Measurements from ENCODE around the gene SPTBN4.

GRCh38 chr19:40599902-40600569 is 133.2 kb downstream of the SPTBN4 start:
- no peak for TF ChIP-seq CTCF (IDR thresholded peaks at IDR 0.05; ENCODE audit: low read length)
- TF ChIP-seq EZH2 (optimal IDR thresholded peaks at IDR 0.05; ENCODE audit: low read depth, low read length): no peak

All from MM.1S (cell line).